ENCODE results near the gene FAM167B. TPM values are rescaled to one million over a fixed set of nuclear protein-coding genes. Genes with fewer than 3 reads are reported as not detected.
A peak's percentile ranks its signal among the peaks of the same experiment; 100 is the strongest.
"Not testable (repeated sequence)": the region's sequence is repeated elsewhere in the genome, so short reads cannot be mapped to it uniquely, and the experiment has no call there.

The FAM167B gene
- total RNA-seq, 2 experiments from 2014 or later: 0.78 to 0.90 TPM

DNA sequence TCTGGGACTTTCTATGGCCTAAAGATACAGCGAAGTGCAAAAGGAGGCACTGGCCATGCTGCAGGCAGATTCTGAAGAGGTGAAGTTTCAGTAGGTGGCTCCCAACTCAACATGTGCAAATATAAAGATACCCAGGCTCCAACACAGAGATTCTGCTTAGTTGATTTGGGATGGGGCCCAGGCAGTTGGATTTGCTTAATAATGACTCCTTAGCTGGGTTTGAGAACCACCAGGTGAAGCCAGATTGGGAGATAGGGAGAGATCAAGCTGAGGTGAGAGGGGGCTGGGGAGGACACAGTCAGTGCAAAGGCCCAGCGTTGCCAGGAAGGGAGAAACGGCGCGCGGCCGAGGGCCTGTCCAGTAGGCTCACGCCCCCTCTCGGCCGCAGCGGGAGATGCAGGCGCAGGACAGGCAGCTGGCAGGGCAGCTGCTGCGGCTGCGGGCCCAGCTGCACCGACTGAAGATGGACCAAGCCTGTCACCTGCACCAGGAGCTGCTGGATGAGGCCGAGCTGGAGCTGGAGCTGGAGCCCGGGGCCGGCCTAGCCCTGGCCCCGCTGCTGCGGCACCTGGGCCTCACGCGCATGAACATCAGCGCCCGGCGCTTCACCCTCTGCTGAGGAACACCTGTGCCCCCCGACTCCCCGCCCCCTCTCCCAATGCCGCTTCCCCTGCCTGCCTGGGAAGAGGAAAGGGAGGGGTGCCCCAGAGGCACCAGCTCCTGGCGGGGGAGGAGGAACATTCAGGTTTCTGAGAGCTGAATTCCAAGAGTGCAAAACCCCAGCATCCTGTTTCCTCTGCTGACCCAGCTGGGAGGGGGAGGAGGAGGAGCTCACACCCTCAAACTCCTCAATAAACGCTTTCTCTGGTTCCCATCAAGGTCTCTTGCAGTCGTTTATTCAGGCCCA, 1.2 kb downstream of the FAM167B start:
- CTCF ChIA-PET: interaction anchor here (0.6 to 6.1 kb wide), 37 partner anchors 7 to 317 kb away, joined by 3 to 66 read pairs (median 7); partner anchors contain the start of genes CCDC28B, EIF3I, HDAC1 and IQCC

DNA sequence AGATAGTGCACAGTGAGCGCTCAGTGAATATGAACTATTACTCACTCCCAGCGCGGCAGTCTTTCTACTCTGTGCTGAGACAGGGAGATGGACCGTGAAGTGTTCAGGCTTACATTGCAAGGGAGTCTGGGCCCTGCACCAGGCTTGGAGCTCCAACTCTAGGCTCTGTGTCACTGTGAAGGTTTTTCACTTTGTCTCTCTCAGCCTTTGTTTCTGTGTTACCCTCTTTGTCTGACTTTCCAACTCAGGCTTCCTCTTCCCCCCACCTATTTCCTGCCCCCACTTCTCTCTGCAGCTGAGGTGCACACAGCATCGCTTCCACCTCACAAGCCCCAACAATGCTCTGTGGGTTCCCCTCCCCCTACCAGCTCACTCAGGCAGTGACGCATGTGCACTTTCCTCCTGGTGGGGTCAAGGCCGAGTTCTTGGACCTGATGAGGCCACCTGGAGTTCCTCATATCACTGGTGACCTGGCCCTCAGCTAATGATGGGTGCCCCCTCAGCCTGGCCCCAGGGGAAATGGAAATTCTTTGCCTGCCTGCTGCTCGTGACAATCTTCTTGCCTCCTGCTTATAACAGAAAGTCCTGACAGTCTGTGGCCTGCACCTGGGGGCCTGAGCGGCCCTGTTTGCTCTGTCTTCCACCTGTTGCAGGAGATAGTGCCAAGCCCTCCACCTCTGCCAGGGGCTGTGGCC, 3.0 kb downstream of the FAM167B start:
- ChIA-PET CTCF (interaction anchor here (0.7 to 6.1 kb wide), 14 partner anchors 9 to 324 kb away, joined by 3 to 66 read pairs (median 11); partner anchors contain the start of genes CCDC28B, HDAC1 and MARCKSL1), POLR2A (interaction anchor here (0.6 to 8.9 kb wide), 22 partner anchors 8 to 312 kb away, joined by 3 to 137 read pairs (median 6); partner anchors contain the start of genes BSDC1, CCDC28B, HDAC1 and MARCKSL1)
- no peaks in the 10 kb centered on the region for H3K9me3 Mint-ChIP-seq (ENCODE audit: insufficient read depth)
- ATAC-seq (peak; percentile 64), DNase-seq (peak; percentile 94)
- peak overlapping the region; percentile 95 for H3K27ac Mint-ChIP-seq
- H3K4me1 Mint-ChIP-seq (ENCODE audit: low read depth): peaks cover 54% of the 10 kb centered on the region
- peaks cover 37% of the 10 kb centered on the region for H3K36me3 Mint-ChIP-seq (ENCODE audit: low read depth)
- H3K27me3 Mint-ChIP-seq (ENCODE audit: low read depth): no peaks in the 10 kb centered on the region
- H3K4me3 Mint-ChIP-seq: peak overlapping the region; percentile 99

More for the DNA sequence above, 1.2 kb downstream of the FAM167B start:
- H3K4me3 Mint-ChIP-seq: peak overlapping the region; percentile 99
- DNase-seq (peak; percentile 86), ATAC-seq (peak; percentile 25)
- H3K27me3 Mint-ChIP-seq (ENCODE audit: low read depth): no peaks in the 10 kb centered on the region
- peak overlapping the region; percentile 95 for H3K27ac Mint-ChIP-seq
- POLR2A ChIA-PET: interaction anchor here (0.6 to 8.9 kb wide), 14 partner anchors 8 to 403 kb away, joined by 3 to 137 read pairs (median 4); partner anchors contain the start of genes CCDC28B, HDAC1, KPNA6 and MARCKSL1
- H3K9me3 Mint-ChIP-seq (ENCODE audit: insufficient read depth): no peaks in the 10 kb centered on the region
- H3K36me3 Mint-ChIP-seq (ENCODE audit: low read depth): peaks cover 23% of the 10 kb centered on the region
- peaks cover 50% of the 10 kb centered on the region for H3K4me1 Mint-ChIP-seq (ENCODE audit: low read depth)

DNA sequence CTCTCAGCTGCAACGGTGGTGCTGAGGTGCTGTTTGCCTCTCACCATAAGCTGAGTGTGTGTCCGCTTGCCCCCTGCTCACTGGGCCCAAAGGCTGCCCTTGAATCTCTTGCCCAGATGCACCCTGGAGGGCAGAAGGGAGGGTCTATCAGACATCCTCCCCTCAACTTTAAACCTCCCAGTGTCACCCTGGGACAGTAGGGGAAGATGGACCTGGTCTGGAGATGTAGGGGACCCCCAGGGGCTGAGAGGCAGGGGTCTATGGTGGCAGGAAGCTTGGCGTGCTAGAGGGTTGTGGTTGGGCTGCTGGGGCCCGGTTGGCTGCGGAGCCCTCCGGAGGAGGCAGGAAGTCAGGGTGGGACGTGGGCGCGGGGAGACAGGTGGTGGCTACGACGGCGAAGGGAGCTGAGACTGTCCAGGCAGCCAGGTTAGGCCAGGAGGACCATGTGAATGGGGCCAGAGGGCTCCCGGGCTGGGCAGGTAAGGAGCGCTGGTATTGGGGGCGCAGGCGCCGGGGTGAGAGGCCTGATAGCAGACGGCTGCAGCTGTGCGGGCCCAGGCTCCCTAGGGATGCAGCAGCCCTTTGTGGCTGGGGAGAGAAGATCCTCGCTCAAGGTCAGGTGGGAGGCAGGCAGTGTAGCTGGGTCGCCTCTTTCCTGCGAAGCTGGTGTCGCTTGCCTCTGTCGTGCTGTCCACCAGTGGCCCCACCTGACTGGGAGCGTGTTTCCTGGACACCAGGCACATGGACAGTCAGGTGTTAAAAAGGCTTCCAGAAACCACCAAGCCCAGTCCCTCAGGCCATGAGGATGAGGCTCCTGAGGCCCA, 4.1 kb downstream of the FAM167B start, which contains the start of gene LCK:
LCK (plus strand) TSS at position 373 of the 824 bp plus-strand sequence. CDS start 23,065 bp downstream, outside the sequence.
- Mint-ChIP-seq H3K27ac (peak within 1 kb of the TSS; percentile 95), H3K27me3 (ENCODE audit: low read depth) (no peaks in the 10 kb centered on the region), H3K4me3 (peak within 1 kb of the TSS; percentile 99), H3K4me1 (ENCODE audit: low read depth) (peaks cover 59% of the 10 kb centered on the region), H3K36me3 (ENCODE audit: low read depth) (peaks cover 44% of the 10 kb centered on the region), H3K9me3 (ENCODE audit: insufficient read depth) (no peaks in the 10 kb centered on the region)
- ChIA-PET POLR2A (interaction anchor here (0.7 to 8.9 kb wide), 16 partner anchors 9 to 400 kb away, joined by 3 to 137 read pairs (median 6); partner anchors contain the start of genes CCDC28B, HDAC1, PTP4A2 and TXLNA), CTCF (interaction anchor here (0.7 to 6.1 kb wide), 10 partner anchors 8 to 85 kb away, joined by 3 to 66 read pairs (median 7); partner anchors contain the start of genes CCDC28B, HDAC1 and MARCKSL1)
- DNase-seq (peak; percentile 82), ATAC-seq (peak; percentile 38)

DNA sequence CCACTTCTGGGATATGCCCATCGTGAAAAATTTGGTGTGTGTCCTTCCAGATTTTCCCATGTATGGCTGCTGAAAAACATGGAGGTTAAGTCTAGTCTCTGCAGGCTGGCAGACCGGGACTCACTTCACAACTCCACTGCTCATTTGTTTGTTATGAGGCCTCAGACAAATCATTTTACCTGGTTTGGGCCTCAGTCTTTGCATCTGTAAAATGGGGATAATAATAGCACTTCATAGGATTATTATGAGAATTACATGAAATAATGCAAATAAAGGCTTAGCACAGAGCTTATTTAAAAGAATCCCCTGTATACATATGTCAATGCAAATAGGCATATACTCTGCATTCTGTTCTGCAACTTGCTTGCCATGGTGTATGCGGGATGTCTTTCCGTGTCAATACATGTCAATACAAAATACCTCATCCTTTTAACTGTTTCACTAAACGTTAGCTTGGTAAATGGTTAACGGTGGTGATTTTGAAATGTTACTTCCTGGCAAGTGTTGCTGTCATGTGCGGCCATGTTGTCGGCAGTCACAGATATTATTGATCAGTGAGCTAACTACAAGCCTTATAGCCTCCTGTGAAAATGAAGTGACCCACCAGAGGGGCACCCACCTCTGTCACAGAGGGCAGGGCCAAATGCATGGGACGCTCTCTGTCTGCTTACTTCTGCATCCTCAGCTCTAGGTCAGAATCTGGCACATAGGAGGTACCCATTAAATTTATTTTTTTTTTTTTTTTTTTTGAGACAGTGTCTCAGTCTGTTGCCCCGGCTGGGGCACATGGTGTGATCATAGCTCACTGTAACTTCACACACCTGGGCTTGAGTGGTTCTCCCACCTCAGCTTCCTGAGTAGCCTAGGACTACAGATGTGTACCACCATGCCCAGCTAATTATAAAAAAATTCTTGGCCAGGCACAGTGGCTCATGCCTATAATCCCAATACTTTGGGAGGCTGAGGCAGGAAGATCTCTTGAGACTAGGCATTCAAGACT, 8.3 kb downstream of the FAM167B start:
- peak overlapping the region; percentile 99 for H3K4me3 Mint-ChIP-seq
- ATAC-seq (peak; percentile 4), DNase-seq (peak; percentile 60)
- H3K4me1 Mint-ChIP-seq (ENCODE audit: low read depth): peaks cover 43% of the 10 kb centered on the region
- no peaks in the 10 kb centered on the region for H3K27me3 Mint-ChIP-seq (ENCODE audit: low read depth)
- peak overlapping the region; percentile 85 for H3K27ac Mint-ChIP-seq
- ChIA-PET CTCF (interaction anchor here (0.7 to 2.5 kb wide), 9 partner anchors 8 to 396 kb away, joined by 3 to 14 read pairs (median 4); partner anchors contain the start of genes FAM167B and RBBP4), POLR2A (interaction anchor here (0.7 to 8.9 kb wide), 8 partner anchors 9 to 81 kb away, joined by 3 to 137 read pairs (median 4); partner anchors contain the start of genes HDAC1 and MARCKSL1)
- peaks cover 70% of the 10 kb centered on the region for H3K36me3 Mint-ChIP-seq (ENCODE audit: low read depth)
- no peaks in the 10 kb centered on the region for H3K9me3 Mint-ChIP-seq (ENCODE audit: insufficient read depth)

DNA sequence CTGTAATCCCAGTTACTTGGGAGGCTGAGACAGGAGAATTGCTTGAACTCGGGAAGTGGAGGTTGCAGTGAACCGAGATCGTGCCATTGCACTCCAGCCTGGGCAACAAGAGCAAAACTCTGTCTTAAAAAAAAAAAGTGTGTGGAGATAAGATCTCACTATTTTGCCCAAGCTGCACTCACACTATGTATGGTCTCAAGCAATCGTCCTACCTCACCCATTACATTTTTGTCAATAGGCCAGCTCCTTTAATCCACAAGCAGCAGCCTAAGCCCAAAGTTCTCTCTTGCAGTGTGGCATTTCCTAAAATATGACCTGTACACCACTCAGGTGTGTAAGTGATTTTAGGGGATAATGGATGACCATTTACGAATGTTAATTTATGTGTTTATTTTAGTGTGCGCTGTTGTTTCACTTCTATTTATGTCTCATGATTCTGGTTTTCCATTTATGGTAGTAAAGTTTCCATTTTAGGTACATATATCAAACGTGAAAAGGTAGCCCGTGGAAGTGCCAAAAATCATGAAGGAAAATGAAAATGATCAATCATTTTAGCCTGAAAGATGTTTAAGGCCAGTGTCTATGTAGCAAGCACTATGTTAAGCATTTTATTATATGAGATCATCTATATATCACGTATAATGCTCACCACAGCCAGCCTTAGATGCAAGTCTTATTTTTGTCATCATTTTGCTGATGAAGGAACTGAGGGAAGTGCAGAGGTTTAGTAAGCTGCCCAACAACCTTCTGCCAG, 9.6 kb downstream of the FAM167B start:
- H3K4me3 Mint-ChIP-seq: peak overlapping the region; percentile 77
- no peaks in the 10 kb centered on the region for H3K27me3 Mint-ChIP-seq (ENCODE audit: low read depth)
- H3K36me3 Mint-ChIP-seq (ENCODE audit: low read depth): peaks cover 69% of the 10 kb centered on the region
- POLR2A ChIA-PET: interaction anchor here (1.1 to 8.9 kb wide), 5 partner anchors 8 to 50 kb away, joined by 3 to 137 read pairs (median 7); no protein-coding TSS in a partner anchor
- H3K9me3 Mint-ChIP-seq (ENCODE audit: insufficient read depth): no peaks in the 10 kb centered on the region
- peak overlapping the region; percentile 81 for H3K27ac Mint-ChIP-seq
- ATAC-seq: peak; percentile 24
- H3K4me1 Mint-ChIP-seq (ENCODE audit: low read depth): peaks cover 46% of the 10 kb centered on the region
- DNase-seq: no peak
- CTCF ChIA-PET: interaction anchor here (0.7 to 5.9 kb wide), 4 partner anchors 8 to 112 kb away, joined by 3 to 53 read pairs (median 11); partner anchors contain the start of genes FAM167B and LCK

DNA sequence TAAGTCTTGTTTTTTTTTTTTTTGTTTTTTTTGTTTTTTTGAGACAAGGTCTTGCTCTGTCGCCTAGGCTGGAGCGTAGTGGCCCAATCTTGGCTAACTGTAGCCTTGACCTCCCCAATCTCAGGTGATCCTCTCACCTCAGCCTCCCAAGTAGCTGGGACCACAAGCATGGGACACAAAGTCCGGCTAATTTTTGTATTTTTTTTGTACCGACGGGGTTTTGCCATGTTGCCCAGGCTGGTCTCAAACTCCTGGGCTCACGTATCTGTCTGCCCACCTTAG, 10.1 kb downstream of the FAM167B start:
- ChIA-PET CTCF (interaction anchor here (2.0 to 5.9 kb wide), 2 partner anchors 8 to 42 kb away, joined by 8 to 53 read pairs; partner anchors contain the start of genes FAM167B and LCK), POLR2A (interaction anchor here (1.1 to 2.0 kb wide), 3 partner anchors 8 to 51 kb away, joined by 3 to 7 read pairs (median 3); no protein-coding TSS in a partner anchor)
- peaks cover 47% of the 10 kb centered on the region for H3K4me1 Mint-ChIP-seq (ENCODE audit: low read depth)
- no peak for DNase-seq
- H3K27ac Mint-ChIP-seq: peak overlapping the region; percentile 77
- peak overlapping the region; percentile 77 for H3K4me3 Mint-ChIP-seq
- no peaks in the 10 kb centered on the region for H3K9me3 Mint-ChIP-seq (ENCODE audit: insufficient read depth)
- no peaks in the 10 kb centered on the region for H3K27me3 Mint-ChIP-seq (ENCODE audit: low read depth)
- H3K36me3 Mint-ChIP-seq (ENCODE audit: low read depth): peaks cover 64% of the 10 kb centered on the region
- no peak for ATAC-seq

DNA sequence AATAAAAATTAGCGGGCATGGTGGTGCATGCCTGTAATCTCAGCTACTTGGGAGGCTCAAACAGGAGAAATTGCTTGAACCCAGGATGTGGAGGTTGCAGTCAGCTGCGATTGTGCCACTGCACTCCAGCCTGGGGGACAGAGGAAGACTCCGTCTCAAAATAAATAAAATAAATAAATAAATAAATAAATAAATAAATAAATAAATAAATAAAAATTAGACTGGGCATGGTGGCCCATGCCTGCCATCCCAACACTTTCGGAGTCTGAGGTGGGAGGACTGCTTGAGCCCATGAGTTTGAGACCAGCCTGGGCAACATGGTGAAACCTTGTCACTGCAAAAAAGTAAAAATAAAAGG, 16.2 kb downstream of the FAM167B start:
- not testable (repeated sequence) for ATAC-seq; H3K4me3 Mint-ChIP-seq; H3K27me3 Mint-ChIP-seq (ENCODE audit: low read depth); H3K9me3 Mint-ChIP-seq (ENCODE audit: insufficient read depth); DNase-seq
- Mint-ChIP-seq H3K27ac (peak overlapping the region; percentile 96), H3K4me1 (ENCODE audit: low read depth) (peaks cover 60% of the 10 kb centered on the region), H3K36me3 (ENCODE audit: low read depth) (peaks cover 44% of the 10 kb centered on the region)
- POLR2A ChIA-PET: interaction anchor here (11.4 kb wide), 1 partner anchor 11 kb away, joined by 137 read pairs; the partner anchor contains the start of gene LCK
- CTCF ChIA-PET: interaction anchor here (0.7 to 4.2 kb wide), 3 partner anchors 7 to 24 kb away, joined by 3 to 19 read pairs (median 14); no protein-coding TSS in a partner anchor

DNA sequence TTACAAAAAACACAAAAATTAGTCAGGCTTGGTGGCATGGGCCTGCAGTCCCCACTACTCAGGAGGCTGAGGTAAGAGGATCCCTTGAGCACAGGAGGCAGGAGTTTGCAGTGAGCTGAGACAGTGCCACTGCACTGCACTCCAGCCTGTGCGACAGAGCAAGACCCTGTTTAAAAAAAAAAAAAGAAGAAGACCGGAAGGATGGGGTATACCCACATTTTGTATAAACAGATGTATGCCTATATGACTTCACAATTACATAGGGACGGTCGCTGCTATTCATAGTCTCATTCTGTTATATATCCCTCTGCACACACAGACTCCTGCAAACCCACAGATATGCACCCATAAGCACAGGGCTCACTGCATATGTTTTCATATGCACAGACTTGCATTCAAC, 16.7 kb downstream of the FAM167B start:
- ChIA-PET CTCF (interaction anchor here (3.5 to 4.2 kb wide), 2 partner anchors 8 to 15 kb away, joined by 14 to 19 read pairs; no protein-coding TSS in a partner anchor), POLR2A (interaction anchor here (11.4 kb wide), 1 partner anchor 11 kb away, joined by 137 read pairs; the partner anchor contains the start of gene LCK)
- peak overlapping the region; percentile 63 for H3K4me3 Mint-ChIP-seq
- DNase-seq (peak; percentile 58), ATAC-seq (peak; percentile 82)
- H3K27ac Mint-ChIP-seq: peak overlapping the region; percentile 96
- H3K4me1 Mint-ChIP-seq (ENCODE audit: low read depth): peaks cover 59% of the 10 kb centered on the region
- H3K36me3 Mint-ChIP-seq (ENCODE audit: low read depth): peaks cover 43% of the 10 kb centered on the region
- H3K9me3 Mint-ChIP-seq (ENCODE audit: insufficient read depth): no peaks in the 10 kb centered on the region
- no peaks in the 10 kb centered on the region for H3K27me3 Mint-ChIP-seq (ENCODE audit: low read depth)

DNA sequence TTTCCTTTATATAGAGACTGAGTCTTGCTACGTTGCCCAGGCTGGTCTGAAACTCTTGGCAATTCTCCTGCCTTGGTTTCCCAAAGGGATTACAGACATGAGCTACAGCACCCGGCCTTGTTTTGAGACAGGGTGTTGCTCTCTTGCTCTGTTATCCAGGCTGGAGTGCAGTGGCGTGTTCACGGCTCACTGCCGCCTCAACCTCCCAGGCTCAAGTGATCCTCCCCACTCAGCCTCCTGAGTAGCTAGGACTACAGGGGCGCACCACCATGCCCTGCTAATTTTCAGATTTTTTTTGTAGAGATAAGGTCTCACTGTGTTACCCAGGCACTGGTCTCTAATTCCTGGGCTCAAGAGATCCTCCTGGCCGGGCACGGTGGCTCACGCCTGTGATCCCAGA, 18.8 kb downstream of the FAM167B start:
- CTCF ChIA-PET: interaction anchor here (1.6 to 4.2 kb wide), 3 partner anchors 10 to 50 kb away, joined by 7 to 19 read pairs (median 14); no protein-coding TSS in a partner anchor

More for the DNA sequence above, 18.8 kb downstream of the FAM167B start:
- Mint-ChIP-seq H3K27ac (peak overlapping the region; percentile 75), H3K4me1 (ENCODE audit: low read depth) (peaks cover 60% of the 10 kb centered on the region), H3K9me3 (ENCODE audit: insufficient read depth) (no peaks in the 10 kb centered on the region), H3K27me3 (ENCODE audit: low read depth) (no peaks in the 10 kb centered on the region), H3K4me3 (no peak overlapping the region), H3K36me3 (ENCODE audit: low read depth) (peaks cover 39% of the 10 kb centered on the region)
- no peak for ATAC-seq
- no peak for DNase-seq
- POLR2A ChIA-PET: interaction anchor here (1.2 to 11.4 kb wide), 3 partner anchors 14 to 56 kb away, joined by 3 to 137 read pairs (median 3); partner anchors contain the start of genes HDAC1 and LCK
